ENCODE results near the gene CD40LG.

- no peak for TF ChIP-seq POLR2A (IDR thresholded peaks at IDR 0.05)
- TF ChIP-seq CTCF (IDR thresholded peaks at IDR 0.05): no peak
Measured at GRCh38 chrX:136627409-136627808, 20.5 kb upstream of the CD40LG start.
